Neural progenitor cell (in vitro differentiated cells): Measurements from ENCODE around the gene BLOC1S4. TPM values are rescaled to one million over a fixed set of nuclear protein-coding genes. Genes with fewer than 3 reads are reported as not detected.

Source experiments
- DNase-seq: peaks from one replicate; pipeline ENCODE4 v3.0.0-alpha.2; 2016; ENCODE audit warnings: low spot score
- H2AFZ ChIP-seq: fragments of 200-600 bp; sonication (generic); replicated peaks from 2 replicates; pipeline ENCODE4 v1.6.1; 2016; ENCODE audit warnings: antibody characterized with exemption
- H3F3A ChIP-seq: fragments of 200-600 bp; sonication (generic); 2 replicates; pipeline ENCODE4 v1.6.1; 2016; ENCODE audit warnings: antibody characterized with exemption, low read depth
- H3K27ac ChIP-seq: fragments of 200-600 bp; sonication (generic); 2 replicates; pipeline ENCODE4 v1.5.1; 2016; ENCODE audit warnings: mild to moderate bottlenecking
- H3K27me3 ChIP-seq: fragments of 200-600 bp; sonication (generic); 2 replicates; pipeline ENCODE4 v1.6.1; 2016; ENCODE audit warnings: mild to moderate bottlenecking, moderate library complexity
- H3K36me3 ChIP-seq: fragments of 200-600 bp; sonication (generic); 2 replicates; pipeline ENCODE4 v1.5.1; 2016
- H3K4me1 ChIP-seq: fragments of 200-600 bp; sonication (generic); 2 replicates; pipeline ENCODE4 v1.6.1; 2016; ENCODE audit warnings: mixed run types
- H3K4me2 ChIP-seq: fragments of 200-600 bp; sonication (generic); 2 replicates; pipeline ENCODE4 v1.6.1; 2016
- H3K4me3 ChIP-seq: fragments of 200-600 bp; sonication (generic); 2 replicates; pipeline ENCODE4 v1.5.1; 2016
- H3K79me2 ChIP-seq: fragments of 200-600 bp; sonication (generic); 2 replicates; pipeline ENCODE4 v1.6.1; 2016; ENCODE audit warnings: low read depth
- H3K9ac ChIP-seq: fragments of 200-600 bp; sonication (generic); 2 replicates; pipeline ENCODE4 v1.6.1; 2016
- H3K9me3 ChIP-seq: fragments of 200-600 bp; sonication (generic); 2 replicates; pipeline ENCODE4 v1.5.1; 2016; ENCODE audit warnings: low read depth
- H4K20me1 ChIP-seq: fragments of 200-600 bp; sonication (generic); 2 replicates; pipeline ENCODE4 v1.6.1; 2016; ENCODE audit warnings: low read depth
- H3K27ac Mint-ChIP-seq: 3 replicates; pipeline ENCODE4 v1.8.0; 2021; ENCODE audit warnings: mixed read lengths
- H3K27me3 Mint-ChIP-seq: 2 replicates; pipeline ENCODE4 v1.8.0; 2022; ENCODE audit warnings: low read depth, mild to moderate bottlenecking, inconsistent platforms, moderate library complexity, mixed read lengths; ENCODE audit not compliant: insufficient read depth
- H3K36me3 Mint-ChIP-seq: 3 replicates; pipeline ENCODE4 v1.8.0; 2021; ENCODE audit warnings: mixed read lengths
- H3K4me1 Mint-ChIP-seq: 3 replicates; pipeline ENCODE4 v1.8.0; 2021; ENCODE audit warnings: mixed read lengths
- H3K4me3 Mint-ChIP-seq: 3 replicates; pipeline ENCODE4 v1.8.0; 2021; ENCODE audit warnings: mild to moderate bottlenecking, moderate library complexity, mixed read lengths
- H3K9me3 Mint-ChIP-seq: 3 replicates; pipeline ENCODE4 v1.8.0; 2020; ENCODE audit warnings: mixed read lengths
- EZH2 ChIP-seq: fragments of 200-600 bp; sonication (generic); IDR thresholded peaks from 2 replicates; pipeline ENCODE4 v1.6.1; 2017; ENCODE audit warnings: antibody characterized with exemption, mild to moderate bottlenecking, moderate library complexity
- EZH2phosphoT487 ChIP-seq: fragments of 200-600 bp; sonication (generic); IDR thresholded peaks from 2 replicates; pipeline ENCODE4 v1.6.1; 2017; ENCODE audit warnings: antibody characterized with exemption
- total RNA-seq: library from RNA; depleted of rRNA; stranded (reverse); fragments of >200 nt; gene quantifications from 2 replicates; pipeline ENCODE4 v1.2.3, GENCODE V29; 2015; ENCODE audit warnings: low replicate concordance
- TF ChIP-seq, protein P1 (sequence below): fragments of 200-600 bp; sonication (generic); IDR thresholded peaks from 2 replicates; pipeline ENCODE4 v1.5.1; 2017; ENCODE audit warnings: antibody characterized with exemption, mild to moderate bottlenecking

BLOC1S4 gene
- total RNA-seq, 1 donor from 2014 or later = 10.5 TPM

DNA sequence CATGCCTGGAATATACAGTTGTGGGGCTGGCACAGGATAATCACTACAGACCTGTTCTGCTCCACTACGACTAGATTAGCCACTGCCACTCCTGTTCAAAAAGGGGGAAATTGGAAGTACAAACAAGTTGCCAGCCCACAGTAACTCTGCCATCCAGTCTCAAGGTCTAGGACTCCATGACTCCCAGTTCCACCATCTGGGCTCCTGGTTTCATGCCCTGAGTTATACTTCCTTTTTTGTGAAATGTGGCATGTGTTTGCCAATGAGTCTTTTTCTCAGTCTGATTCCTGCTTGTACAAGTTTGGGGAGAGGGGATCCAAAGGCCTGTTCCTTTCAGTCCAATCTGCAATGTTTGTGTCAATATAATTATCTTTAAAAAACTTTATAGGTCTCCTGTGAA, 1.0 kb upstream of the BLOC1S4 start:
- Histone ChIP-seq H3K9ac (no peak overlapping the region), H3K9me3 (no peaks in the 10 kb centered on the region), H3K27me3 (peaks cover 46% of the 10 kb centered on the region), H3K27ac (no peak overlapping the region), H3K4me2 (no peak overlapping the region), H3K36me3 (no peaks in the 10 kb centered on the region), H4K20me1 (peaks cover 24% of the 10 kb centered on the region), H3K4me3 (no peak overlapping the region), H3K4me1 (peaks cover 5% of the 10 kb centered on the region), H3K79me2 (peaks cover 25% of the 10 kb centered on the region), H2AFZ (no peak overlapping the region), H3F3A (peaks cover 28% of the 10 kb centered on the region)
- DNase-seq = no peak
- peaks cover 2% of the 10 kb centered on the region for H3K27me3 Mint-ChIP-seq
- peak overlapping the region; percentile 72 for H3K4me3 Mint-ChIP-seq
- no peak overlapping the region for H3K27ac Mint-ChIP-seq
- peaks cover 5% of the 10 kb centered on the region for H3K36me3 Mint-ChIP-seq
- peaks cover 18% of the 10 kb centered on the region for H3K4me1 Mint-ChIP-seq
- TF ChIP-seq EZH2 (no peak), EZH2phosphoT487 (no peak)
- TF ChIP-seq, protein P1, sequence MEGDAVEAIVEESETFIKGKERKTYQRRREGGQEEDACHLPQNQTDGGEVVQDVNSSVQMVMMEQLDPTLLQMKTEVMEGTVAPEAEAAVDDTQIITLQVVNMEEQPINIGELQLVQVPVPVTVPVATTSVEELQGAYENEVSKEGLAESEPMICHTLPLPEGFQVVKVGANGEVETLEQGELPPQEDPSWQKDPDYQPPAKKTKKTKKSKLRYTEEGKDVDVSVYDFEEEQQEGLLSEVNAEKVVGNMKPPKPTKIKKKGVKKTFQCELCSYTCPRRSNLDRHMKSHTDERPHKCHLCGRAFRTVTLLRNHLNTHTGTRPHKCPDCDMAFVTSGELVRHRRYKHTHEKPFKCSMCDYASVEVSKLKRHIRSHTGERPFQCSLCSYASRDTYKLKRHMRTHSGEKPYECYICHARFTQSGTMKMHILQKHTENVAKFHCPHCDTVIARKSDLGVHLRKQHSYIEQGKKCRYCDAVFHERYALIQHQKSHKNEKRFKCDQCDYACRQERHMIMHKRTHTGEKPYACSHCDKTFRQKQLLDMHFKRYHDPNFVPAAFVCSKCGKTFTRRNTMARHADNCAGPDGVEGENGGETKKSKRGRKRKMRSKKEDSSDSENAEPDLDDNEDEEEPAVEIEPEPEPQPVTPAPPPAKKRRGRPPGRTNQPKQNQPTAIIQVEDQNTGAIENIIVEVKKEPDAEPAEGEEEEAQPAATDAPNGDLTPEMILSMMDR = no peak
- H3K9me3 Mint-ChIP-seq = no peaks in the 10 kb centered on the region

DNA sequence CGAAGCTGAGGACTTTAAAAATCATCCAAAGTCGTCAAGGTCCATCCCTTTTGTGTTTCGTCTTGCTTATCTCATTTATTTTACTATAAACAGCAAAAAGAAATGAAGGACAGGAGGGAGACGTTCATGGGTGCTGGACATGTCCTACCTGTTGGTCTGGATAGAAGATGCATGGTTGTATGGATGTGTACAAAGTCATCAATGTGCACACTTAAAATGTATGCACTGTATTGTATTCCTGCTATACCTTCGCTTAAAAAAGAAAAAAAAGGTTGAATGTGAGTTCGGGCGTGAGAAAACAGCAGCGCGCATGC, 313 bp upstream of the BLOC1S4 start:
- TF ChIP-seq EZH2 (no peak), EZH2phosphoT487 (no peak)
- TF ChIP-seq, protein P1 = no peak
- peak overlapping the region; percentile 85 for H2AFZ ChIP-seq
- peaks cover 22% of the 10 kb centered on the region for H3K4me1 Mint-ChIP-seq
- H3K4me2 ChIP-seq = peak overlapping the region; percentile 80
- peak overlapping the region; percentile 91 for H3K27ac Mint-ChIP-seq
- H3K9me3 Mint-ChIP-seq = no peaks in the 10 kb centered on the region
- DNase-seq = no peak
- peaks cover 43% of the 10 kb centered on the region for H3K27me3 ChIP-seq
- peaks cover 25% of the 10 kb centered on the region for H3K79me2 ChIP-seq
- no peaks in the 10 kb centered on the region for H3K9me3 ChIP-seq
- H3K9ac ChIP-seq = no peak overlapping the region
- H3K36me3 ChIP-seq = no peaks in the 10 kb centered on the region
- H3K36me3 Mint-ChIP-seq = peaks cover 5% of the 10 kb centered on the region
- H3K4me3 Mint-ChIP-seq = peak overlapping the region; percentile 90
- no peak overlapping the region for H3K27ac ChIP-seq
- H3F3A ChIP-seq = peaks cover 21% of the 10 kb centered on the region
- H4K20me1 ChIP-seq = peaks cover 24% of the 10 kb centered on the region
- peaks cover 5% of the 10 kb centered on the region for H3K4me1 ChIP-seq
- peak overlapping the region; percentile 71 for H3K4me3 ChIP-seq
- H3K27me3 Mint-ChIP-seq = peaks cover 2% of the 10 kb centered on the region

DNA sequence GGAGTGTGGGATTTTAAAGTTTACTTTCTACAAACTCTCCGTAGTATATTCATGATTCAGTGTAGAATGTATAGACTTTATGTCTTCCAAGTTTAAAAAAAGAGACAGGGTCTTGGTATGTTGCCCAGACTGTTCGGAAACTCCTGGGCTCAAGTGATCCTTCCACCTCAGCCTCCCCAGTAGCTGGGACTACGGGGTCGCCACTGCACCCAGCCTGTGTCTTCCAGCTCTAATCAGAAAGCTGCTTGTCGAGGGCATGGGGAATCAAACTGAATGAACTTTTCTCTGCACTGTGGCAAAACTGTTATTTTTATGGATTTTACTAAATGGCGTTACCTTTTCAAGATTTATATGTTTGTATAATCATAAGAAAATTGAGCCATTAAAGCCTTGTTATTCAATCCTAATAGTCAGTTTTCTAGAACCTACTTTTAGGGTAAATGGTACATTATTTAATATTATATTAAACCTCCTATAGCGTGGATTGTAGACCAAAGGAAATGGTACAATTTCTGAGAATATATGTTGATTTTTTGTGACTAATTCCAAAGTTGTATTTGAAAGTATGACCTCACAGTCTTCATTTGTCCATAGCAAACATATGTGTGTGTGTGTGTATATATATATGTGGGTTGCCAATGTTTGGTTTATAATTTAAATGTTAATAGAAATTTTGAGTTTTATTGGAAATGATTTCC, 1.1 kb downstream of the BLOC1S4 start:
- no peaks in the 10 kb centered on the region for H3K36me3 ChIP-seq
- no peaks in the 10 kb centered on the region for H3K9me3 ChIP-seq
- peak overlapping the region; percentile 78 for H3K27ac Mint-ChIP-seq
- DNase-seq = no peak
- peaks cover 5% of the 10 kb centered on the region for H3K4me1 ChIP-seq
- peak overlapping the region; percentile 80 for H3K4me2 ChIP-seq
- peaks cover 25% of the 10 kb centered on the region for H3K79me2 ChIP-seq
- peak overlapping the region; percentile 94 for H3K4me3 Mint-ChIP-seq
- H3K4me3 ChIP-seq = peak overlapping the region; percentile 71
- H4K20me1 ChIP-seq = peaks cover 24% of the 10 kb centered on the region
- peaks cover 17% of the 10 kb centered on the region for H3F3A ChIP-seq
- peak overlapping the region; percentile 25 for H3K9ac ChIP-seq
- H3K27me3 ChIP-seq = peaks cover 29% of the 10 kb centered on the region
- H3K27ac ChIP-seq = no peak overlapping the region
- H2AFZ ChIP-seq = no peak overlapping the region
- no peaks in the 10 kb centered on the region for H3K9me3 Mint-ChIP-seq
- H3K4me1 Mint-ChIP-seq = peaks cover 24% of the 10 kb centered on the region
- H3K36me3 Mint-ChIP-seq = peaks cover 5% of the 10 kb centered on the region
- H3K27me3 Mint-ChIP-seq = peaks cover 2% of the 10 kb centered on the region
- no peak for TF ChIP-seq EZH2
- TF ChIP-seq, protein P1 = no peak
- TF ChIP-seq EZH2phosphoT487 = no peak
